RWPE2 (cell line): ENCODE data around the gene GALNT16.

Source experiments
- ATAC-seq: fragments of 200-7000 bp; cut with Tn5 transposase; 3 replicates; pipeline ENCODE4 v1.9.1; 2021; ENCODE audit warnings: low read depth
- DNase-seq: peaks from one replicate; pipeline ENCODE4 v3.0.0-alpha.2; 2020; ENCODE audit warnings: low spot score
- H3K27ac ChIP-seq: fragments of 450-650 bp; 2 replicates; pipeline ENCODE4 v1.5.1; 2017; ENCODE audit warnings: mild to moderate bottlenecking; ENCODE audit not compliant: poor library complexity, severe bottlenecking
- H3K27me3 ChIP-seq: fragments of 250-450 bp; sonication (Bioruptor Pico); 2 replicates; pipeline ENCODE4 v1.5.1; 2021; ENCODE audit warnings: mild to moderate bottlenecking, moderate library complexity; ENCODE audit not compliant: insufficient read depth, poor library complexity, severe bottlenecking
- H3K36me3 ChIP-seq: fragments of 250-450 bp; sonication (Bioruptor Pico); 2 replicates; pipeline ENCODE4 v1.5.1; 2020; ENCODE audit warnings: low read depth, mild to moderate bottlenecking, moderate library complexity
- H3K4me1 ChIP-seq: fragments of 250-450 bp; sonication (Bioruptor Pico); 2 replicates; pipeline ENCODE4 v1.5.1; 2021; ENCODE audit warnings: mild to moderate bottlenecking, moderate library complexity; ENCODE audit not compliant: insufficient read depth, poor library complexity, severe bottlenecking
- H3K4me3 ChIP-seq: fragments of 250-450 bp; sonication (Bioruptor Pico); 2 replicates; pipeline ENCODE4 v1.5.1; 2021; ENCODE audit warnings: mild to moderate bottlenecking, moderate library complexity; ENCODE audit not compliant: severe bottlenecking
- H3K9me3 ChIP-seq: fragments of 250-450 bp; sonication (Bioruptor Pico); 2 replicates; pipeline ENCODE4 v1.5.1; 2021; ENCODE audit warnings: mild to moderate bottlenecking, moderate library complexity; ENCODE audit not compliant: severe bottlenecking
- TF ChIP-seq, protein P1 (sequence below): fragments of 450-650 bp; IDR thresholded peaks from one replicate; pipeline ENCODE4 v1.5.1; 2017; ENCODE audit warnings: mild to moderate bottlenecking, moderate library complexity; ENCODE audit not compliant: poor library complexity, severe bottlenecking

Gene GALNT16

DNA sequence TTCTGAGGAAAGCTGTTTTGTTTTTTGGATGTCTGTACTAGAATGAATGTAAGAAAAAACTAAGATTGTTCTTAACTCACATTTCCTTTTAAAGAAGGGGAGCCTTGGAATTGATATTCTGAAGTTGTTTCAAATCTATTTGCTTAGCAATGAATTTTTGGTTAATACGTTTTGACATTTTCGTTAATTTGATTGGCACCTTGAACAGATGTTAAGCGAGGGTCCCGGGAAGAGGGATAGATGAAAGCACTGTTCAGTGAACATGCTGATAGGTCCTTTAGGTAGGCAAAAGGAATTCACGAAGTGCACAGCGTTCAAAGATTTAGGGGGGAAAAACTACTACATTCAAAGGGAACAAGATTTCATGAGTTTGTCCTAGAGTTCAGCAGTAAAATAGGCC is 140.2 kb downstream of the GALNT16 start:
- TF ChIP-seq, protein P1, sequence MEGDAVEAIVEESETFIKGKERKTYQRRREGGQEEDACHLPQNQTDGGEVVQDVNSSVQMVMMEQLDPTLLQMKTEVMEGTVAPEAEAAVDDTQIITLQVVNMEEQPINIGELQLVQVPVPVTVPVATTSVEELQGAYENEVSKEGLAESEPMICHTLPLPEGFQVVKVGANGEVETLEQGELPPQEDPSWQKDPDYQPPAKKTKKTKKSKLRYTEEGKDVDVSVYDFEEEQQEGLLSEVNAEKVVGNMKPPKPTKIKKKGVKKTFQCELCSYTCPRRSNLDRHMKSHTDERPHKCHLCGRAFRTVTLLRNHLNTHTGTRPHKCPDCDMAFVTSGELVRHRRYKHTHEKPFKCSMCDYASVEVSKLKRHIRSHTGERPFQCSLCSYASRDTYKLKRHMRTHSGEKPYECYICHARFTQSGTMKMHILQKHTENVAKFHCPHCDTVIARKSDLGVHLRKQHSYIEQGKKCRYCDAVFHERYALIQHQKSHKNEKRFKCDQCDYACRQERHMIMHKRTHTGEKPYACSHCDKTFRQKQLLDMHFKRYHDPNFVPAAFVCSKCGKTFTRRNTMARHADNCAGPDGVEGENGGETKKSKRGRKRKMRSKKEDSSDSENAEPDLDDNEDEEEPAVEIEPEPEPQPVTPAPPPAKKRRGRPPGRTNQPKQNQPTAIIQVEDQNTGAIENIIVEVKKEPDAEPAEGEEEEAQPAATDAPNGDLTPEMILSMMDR = no peak
- H3K4me3 ChIP-seq = peak overlapping the region; percentile 86
- no peaks in the 10 kb centered on the region for H3K9me3 ChIP-seq
- H3K4me1 ChIP-seq = peaks cover 11% of the 10 kb centered on the region
- no peaks in the 10 kb centered on the region for H3K27me3 ChIP-seq
- peaks cover 39% of the 10 kb centered on the region for H3K36me3 ChIP-seq
- no peak for ATAC-seq
- DNase-seq = no peak
- H3K27ac ChIP-seq = no peak overlapping the region

DNA sequence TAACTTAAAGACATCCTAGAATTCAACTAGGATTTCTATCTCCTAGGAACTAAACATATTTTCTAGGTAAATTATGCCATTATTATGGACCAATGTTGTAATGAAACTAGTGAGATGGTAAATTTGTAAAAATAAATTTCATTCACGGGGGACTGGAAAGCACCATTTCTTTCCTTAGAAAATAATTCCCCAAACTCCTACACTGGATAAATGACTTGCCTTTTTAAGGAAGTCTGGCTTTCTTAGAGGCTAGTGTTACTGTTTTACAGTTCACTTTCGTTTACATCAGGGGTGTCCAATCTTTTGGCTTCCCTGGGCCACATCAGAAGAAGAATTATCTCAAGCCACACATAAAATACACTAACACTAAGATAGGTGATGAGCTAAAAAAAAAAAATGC is 141.9 kb downstream of the GALNT16 start:
- ATAC-seq (no peak), DNase-seq (no peak)
- Histone ChIP-seq H3K9me3 (no peaks in the 10 kb centered on the region), H3K4me3 (no peak overlapping the region), H3K4me1 (peaks cover 11% of the 10 kb centered on the region), H3K27me3 (no peaks in the 10 kb centered on the region), H3K27ac (no peak overlapping the region), H3K36me3 (peaks cover 31% of the 10 kb centered on the region)
- TF ChIP-seq, protein P1 = no peak

DNA sequence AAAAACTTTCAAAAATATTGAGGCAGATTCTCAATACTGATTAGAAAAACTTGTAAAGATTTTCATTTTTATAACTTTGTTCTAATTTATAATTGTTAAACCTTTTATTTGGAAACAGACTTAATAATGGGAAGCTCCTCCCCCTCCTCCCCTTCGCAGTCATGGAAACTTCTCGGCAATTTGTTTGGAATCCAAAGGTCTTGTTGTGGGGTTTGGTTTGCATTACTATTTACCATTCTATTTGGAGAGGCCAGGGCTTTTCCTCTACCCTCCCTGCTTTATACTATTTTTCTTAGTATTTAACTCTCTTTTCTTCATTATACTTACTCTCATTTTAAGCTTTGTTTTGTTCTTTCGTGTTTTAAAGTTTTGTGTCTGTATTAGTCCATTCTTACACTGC is 144.5 kb downstream of the GALNT16 start:
- peaks cover 11% of the 10 kb centered on the region for H3K4me1 ChIP-seq
- H3K9me3 ChIP-seq = no peaks in the 10 kb centered on the region
- H3K27me3 ChIP-seq = no peaks in the 10 kb centered on the region
- ATAC-seq = no peak
- no peak for DNase-seq
- H3K27ac ChIP-seq = no peak overlapping the region
- no peak overlapping the region for H3K4me3 ChIP-seq
- TF ChIP-seq, protein P1 = no peak
- peaks cover 30% of the 10 kb centered on the region for H3K36me3 ChIP-seq

DNA sequence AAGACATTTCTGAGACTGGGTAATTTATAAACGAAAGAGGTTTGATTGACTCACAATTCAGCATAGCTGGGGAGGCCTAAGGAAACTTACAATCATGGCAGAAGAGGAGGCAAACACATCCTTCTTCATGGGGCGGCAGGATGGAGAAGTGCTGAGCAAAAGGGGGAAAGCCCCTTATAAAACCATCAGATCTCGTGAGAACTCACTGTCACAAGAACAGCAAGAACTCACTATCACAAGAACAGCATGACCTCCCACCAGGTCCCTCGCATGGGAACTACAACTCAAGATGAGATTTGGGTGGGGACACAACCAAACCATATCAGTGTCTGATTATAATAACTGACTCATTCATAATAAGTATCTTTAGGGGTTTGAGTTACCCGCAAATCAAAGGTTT is 144.9 kb downstream of the GALNT16 start:
- Histone ChIP-seq H3K36me3 (peaks cover 30% of the 10 kb centered on the region), H3K4me1 (peaks cover 11% of the 10 kb centered on the region), H3K27ac (no peak overlapping the region), H3K27me3 (no peaks in the 10 kb centered on the region), H3K4me3 (no peak overlapping the region), H3K9me3 (no peaks in the 10 kb centered on the region)
- TF ChIP-seq, protein P1 = no peak
- ATAC-seq (no peak), DNase-seq (no peak)

DNA sequence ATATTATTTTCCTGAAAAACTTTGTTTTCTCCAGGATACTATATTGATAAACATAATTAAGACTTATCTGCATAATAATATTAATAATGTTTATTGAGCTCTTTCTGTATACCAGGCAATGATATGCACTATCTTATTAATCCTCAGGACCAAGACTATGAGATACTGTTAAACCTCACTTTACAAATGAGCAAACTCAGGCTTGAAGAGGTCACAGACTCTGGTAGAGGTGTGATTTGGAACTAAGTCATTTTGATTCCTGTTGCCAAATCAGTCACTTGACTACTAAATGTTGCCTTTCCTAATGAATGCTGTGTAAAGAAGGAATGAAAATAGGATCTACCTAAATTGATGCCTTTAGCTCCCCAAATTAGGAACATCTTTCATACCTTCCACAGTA is 145.8 kb downstream of the GALNT16 start:
- ATAC-seq (no peak), DNase-seq (no peak)
- H3K9me3 ChIP-seq = no peaks in the 10 kb centered on the region
- peaks cover 11% of the 10 kb centered on the region for H3K4me1 ChIP-seq
- no peak overlapping the region for H3K27ac ChIP-seq
- TF ChIP-seq, protein P1 = no peak
- no peaks in the 10 kb centered on the region for H3K27me3 ChIP-seq
- no peak overlapping the region for H3K4me3 ChIP-seq
- H3K36me3 ChIP-seq = peaks cover 30% of the 10 kb centered on the region
